Stimulated activated CD4-positive, alpha-beta T cell treated with anti-CD3 and anti-CD28 coated beads, Interleukin-2, amount 100 ng/mL, for 4 hours (primary cell): ENCODE results near the gene PPIL6.
"Not testable (repeated sequence)": the region's sequence is repeated elsewhere in the genome, so short reads cannot be mapped to it uniquely, and the experiment has no call there.

Experiments
- DNase-seq: peaks from one replicate; pipeline ENCODE4 v3.0.0-alpha.2; 2020; ENCODE audit warnings: low read depth

The PPIL6 gene

GRCh38 chr6:109466212-109466923 lies 25.9 kb upstream of the PPIL6 start:
- no peak for DNase-seq

GRCh38 chr6:109465772-109466171 lies 25.3 kb upstream of the PPIL6 start:
- no peak for DNase-seq

GRCh38 chr6:109461733-109462526 lies 21.5 kb upstream of the PPIL6 start:
- DNase-seq, result no peak

- DNase-seq, result not testable (repeated sequence)
Measured at GRCh38 chr6:109461205-109461604, 20.8 kb upstream of the PPIL6 start.

- no peak for DNase-seq
Measured at GRCh38 chr6:109460161-109460829, 19.9 kb upstream of the PPIL6 start.

- no peak for DNase-seq
Measured at GRCh38 chr6:109458774-109459531, 18.5 kb upstream of the PPIL6 start.

- DNase-seq, result no peak
Measured at GRCh38 chr6:109457562-109457996, 17.2 kb upstream of the PPIL6 start.

- no peak for DNase-seq
Measured at GRCh38 chr6:109456710-109457561, 16.5 kb upstream of the PPIL6 start.

GRCh38 chr6:109456111-109456583 lies 15.7 kb upstream of the PPIL6 start:
- no peak for DNase-seq

- DNase-seq, result peak; percentile 50
Measured at GRCh38 chr6:109455437-109456110, 15.1 kb upstream of the PPIL6 start, which contains the start of gene MICAL1. Gene MICAL1, minus strand, starts transcription at chr6:109455772. Its CDS starts 1,576 bp downstream, at chr6:109454196.

- DNase-seq, result peak; percentile 41
Measured at GRCh38 chr6:109454496-109455436, 14.3 kb upstream of the PPIL6 start.

- DNase-seq, result no peak
Measured at GRCh38 chr6:109453594-109454495, 13.4 kb upstream of the PPIL6 start.

- DNase-seq, result no peak
Measured at GRCh38 chr6:109453156-109453555, 12.7 kb upstream of the PPIL6 start.

GRCh38 chr6:109452181-109452580 lies 11.8 kb upstream of the PPIL6 start:
- DNase-seq, result no peak

GRCh38 chr6:109451376-109451775 lies 10.9 kb upstream of the PPIL6 start:
- no peak for DNase-seq

- DNase-seq, result no peak
Measured at GRCh38 chr6:109450801-109451200, 10.4 kb upstream of the PPIL6 start.

GRCh38 chr6:109449795-109450673 lies 9.6 kb upstream of the PPIL6 start:
- DNase-seq, result no peak
